Smooth muscle cell (in vitro differentiated cells): ENCODE data around the gene FBXO11. TPM values are rescaled to one million over a fixed set of nuclear protein-coding genes. Genes with fewer than 3 reads are reported as not detected.

Source experiments
- DNase-seq: peaks from one replicate; lab custom pipeline; 2025; ENCODE audit not compliant: unreplicated experiment; lab: John Stamatoyannopoulos, UW
- H2AFZ ChIP-seq: fragments of 200-600 bp; sonication (generic); 2 replicates; pipeline ENCODE4 v1.6.0; 2016; ENCODE audit warnings: antibody characterized with exemption, low read depth, mild to moderate bottlenecking
- H3F3A ChIP-seq: fragments of 200-600 bp; sonication (generic); 2 replicates; pipeline ENCODE4 v1.6.0; 2017; ENCODE audit warnings: antibody characterized with exemption, low read depth
- H3K27ac ChIP-seq: fragments of 200-600 bp; sonication (generic); 2 replicates; pipeline ENCODE4 v1.5.1; 2016; ENCODE audit warnings: low read depth, mild to moderate bottlenecking
- H3K27me3 ChIP-seq: fragments of 200-600 bp; sonication (generic); 2 replicates; pipeline ENCODE4 v1.6.1; 2016; ENCODE audit warnings: low read depth, mild to moderate bottlenecking
- H3K36me3 ChIP-seq: fragments of 200-600 bp; sonication (generic); 2 replicates; pipeline ENCODE4 v1.5.1; 2016; ENCODE audit warnings: low read depth
- H3K4me1 ChIP-seq: fragments of 200-600 bp; sonication (generic); 2 replicates; pipeline ENCODE4 v1.5.1; 2016; ENCODE audit warnings: low read depth
- H3K4me2 ChIP-seq: fragments of 200-600 bp; sonication (generic); 2 replicates; pipeline ENCODE4 v1.6.0; 2016; ENCODE audit warnings: mild to moderate bottlenecking
- H3K4me3 ChIP-seq: fragments of 200-600 bp; sonication (generic); 2 replicates; pipeline ENCODE4 v1.5.1; 2016; ENCODE audit warnings: mild to moderate bottlenecking
- H3K79me2 ChIP-seq: fragments of 200-600 bp; sonication (generic); 2 replicates; pipeline ENCODE4 v1.6.0; 2016; ENCODE audit warnings: low read depth, mild to moderate bottlenecking
- H3K9ac ChIP-seq: fragments of 200-600 bp; sonication (generic); 2 replicates; pipeline ENCODE4 v1.6.0; 2016; ENCODE audit warnings: low read depth
- H3K9me3 ChIP-seq: fragments of 200-600 bp; sonication (generic); replicated peaks from 2 replicates; pipeline ENCODE4 v1.5.1; 2016; ENCODE audit warnings: low read depth
- H4K20me1 ChIP-seq: fragments of 200-600 bp; sonication (generic); 2 replicates; pipeline ENCODE4 v1.6.0; 2016; ENCODE audit warnings: low read depth
- WGBS: methylation state at CpG from one replicate; pipeline ENCODE4 v1.1.7; 2016; ENCODE audit warnings: low lambda C conversion rate; 5-methylcytosine and 5-hydroxymethylcytosine counted together
- polyA plus RNA-seq: library from polyadenylated mRNA; unstranded; fragments of >200 nt; fragmentation: Nextera tagmentation; extraction: Ambion mirVana; gene quantifications from 2 replicates; pipeline ENCODE4 v1.2.1, GENCODE V29; 2016
- total RNA-seq: library from RNA; depleted of rRNA; stranded (reverse); fragments of >200 nt; gene quantifications from 2 replicates; pipeline ENCODE4 v1.2.3, GENCODE V29; 2014
- TF ChIP-seq, protein P1 (sequence below): fragments of 200-600 bp; sonication (generic); IDR thresholded peaks from 2 replicates; pipeline ENCODE4 v1.5.1; 2017; ENCODE audit warnings: borderline replicate concordance, mild to moderate bottlenecking, antibody characterized with exemption; ENCODE audit not compliant: insufficient read depth, poor library complexity, severe bottlenecking

The FBXO11 gene
- total and polyA plus RNA-seq, 2 experiments from 2014 or later, result 23.1 to 41.9 TPM

DNA sequence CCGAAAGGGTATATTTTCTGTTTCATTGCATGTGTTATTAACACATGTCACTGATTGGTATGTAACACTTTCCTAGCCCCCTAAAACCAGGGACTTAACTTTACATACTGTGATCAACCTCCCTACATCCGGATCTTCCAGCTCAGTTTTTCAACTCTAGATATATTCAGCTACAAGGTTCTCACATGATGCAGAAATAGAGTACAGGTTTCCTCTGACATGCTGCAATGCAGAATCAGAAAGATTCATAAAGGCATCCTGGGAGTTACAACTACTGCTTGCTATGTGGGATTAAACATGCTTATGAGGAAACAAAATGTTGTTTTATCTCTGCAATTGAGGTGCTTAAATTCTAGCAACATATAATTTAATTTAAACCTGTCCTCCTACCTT is 14.0 kb downstream of the FBXO11 start:
- Histone ChIP-seq H2AFZ (no peak overlapping the region), H3K27ac (no peak overlapping the region), H3K9me3 (no peaks in the 10 kb centered on the region), H3K79me2 (peaks cover 100% of the 10 kb centered on the region), H3K4me3 (no peak overlapping the region), H4K20me1 (peaks cover 100% of the 10 kb centered on the region), H3K4me2 (peak overlapping the region; percentile 26), H3K36me3 (no peaks in the 10 kb centered on the region), H3K4me1 (peaks cover 8% of the 10 kb centered on the region), H3K27me3 (no peaks in the 10 kb centered on the region), H3K9ac (no peak overlapping the region), H3F3A (no peaks in the 10 kb centered on the region)
- DNase-seq, result no peak
- WGBS, result 90% methylated on average over 2 of the region's 2 CpGs
- TF ChIP-seq, protein P1, sequence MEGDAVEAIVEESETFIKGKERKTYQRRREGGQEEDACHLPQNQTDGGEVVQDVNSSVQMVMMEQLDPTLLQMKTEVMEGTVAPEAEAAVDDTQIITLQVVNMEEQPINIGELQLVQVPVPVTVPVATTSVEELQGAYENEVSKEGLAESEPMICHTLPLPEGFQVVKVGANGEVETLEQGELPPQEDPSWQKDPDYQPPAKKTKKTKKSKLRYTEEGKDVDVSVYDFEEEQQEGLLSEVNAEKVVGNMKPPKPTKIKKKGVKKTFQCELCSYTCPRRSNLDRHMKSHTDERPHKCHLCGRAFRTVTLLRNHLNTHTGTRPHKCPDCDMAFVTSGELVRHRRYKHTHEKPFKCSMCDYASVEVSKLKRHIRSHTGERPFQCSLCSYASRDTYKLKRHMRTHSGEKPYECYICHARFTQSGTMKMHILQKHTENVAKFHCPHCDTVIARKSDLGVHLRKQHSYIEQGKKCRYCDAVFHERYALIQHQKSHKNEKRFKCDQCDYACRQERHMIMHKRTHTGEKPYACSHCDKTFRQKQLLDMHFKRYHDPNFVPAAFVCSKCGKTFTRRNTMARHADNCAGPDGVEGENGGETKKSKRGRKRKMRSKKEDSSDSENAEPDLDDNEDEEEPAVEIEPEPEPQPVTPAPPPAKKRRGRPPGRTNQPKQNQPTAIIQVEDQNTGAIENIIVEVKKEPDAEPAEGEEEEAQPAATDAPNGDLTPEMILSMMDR, result no peak

GRCh38 chr2:47891369-47892337 is 14.6 kb downstream of the FBXO11 start:
- Histone ChIP-seq H3K27me3 (no peaks in the 10 kb centered on the region), H3K9me3 (no peaks in the 10 kb centered on the region), H3K36me3 (no peaks in the 10 kb centered on the region), H3K9ac (no peak overlapping the region), H3K27ac (no peak overlapping the region), H3K4me1 (peaks cover 8% of the 10 kb centered on the region), H3F3A (no peaks in the 10 kb centered on the region), H2AFZ (no peak overlapping the region), H3K79me2 (peaks cover 100% of the 10 kb centered on the region), H4K20me1 (peaks cover 100% of the 10 kb centered on the region), H3K4me2 (peak overlapping the region; percentile 26), H3K4me3 (no peak overlapping the region)
- 81% methylated on average over 2 of the region's 2 CpGs for WGBS
- TF ChIP-seq, protein P1, result no peak
- no peak for DNase-seq

DNA sequence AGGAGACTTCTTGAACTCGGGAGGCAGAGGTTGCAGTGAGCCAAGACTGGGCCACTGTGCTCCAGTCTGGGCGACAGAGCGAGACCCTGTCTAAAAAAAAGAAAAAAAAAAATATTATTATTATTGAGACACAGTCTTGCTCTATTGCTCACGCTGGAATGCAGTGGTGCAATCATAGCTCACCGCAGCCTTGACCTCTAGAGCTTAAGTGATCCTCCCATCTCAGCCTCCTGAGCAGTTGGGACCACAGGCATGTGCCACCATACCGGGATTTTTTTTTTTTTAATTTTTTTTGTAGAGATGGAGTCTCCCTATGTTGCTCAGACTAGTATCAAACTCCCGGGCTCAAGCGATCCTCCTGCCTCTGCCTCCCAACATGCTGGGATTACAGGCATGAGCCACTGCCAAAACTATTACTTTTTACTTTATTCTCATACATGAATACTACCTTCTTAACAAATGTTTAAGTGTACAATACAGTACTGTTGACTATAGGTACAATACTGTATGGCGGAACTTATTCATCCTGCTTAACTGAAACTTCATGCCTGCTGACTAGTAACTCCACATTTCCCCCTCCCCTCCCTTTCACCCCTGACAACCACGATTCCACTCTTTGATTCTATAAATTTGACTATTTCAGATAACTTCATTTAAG is 15.5 kb downstream of the FBXO11 start:
- Histone ChIP-seq H3K27me3 (no peaks in the 10 kb centered on the region), H3K9me3 (no peaks in the 10 kb centered on the region), H3K36me3 (no peaks in the 10 kb centered on the region), H4K20me1 (peaks cover 100% of the 10 kb centered on the region), H3K79me2 (peaks cover 100% of the 10 kb centered on the region), H2AFZ (no peak overlapping the region), H3K4me1 (peaks cover 8% of the 10 kb centered on the region), H3F3A (no peaks in the 10 kb centered on the region), H3K27ac (no peak overlapping the region), H3K9ac (no peak overlapping the region), H3K4me2 (no peak overlapping the region), H3K4me3 (no peak overlapping the region)
- WGBS, result 97% methylated on average over 10 of the region's 10 CpGs
- TF ChIP-seq, protein P1, result no peak
- no peak for DNase-seq
